ENCODE data around the gene HM13.

HM13 gene

GRCh38 chr20:31590717-31591225, 76.5 kb downstream of the HM13 start:
- no peaks in the 10 kb centered on the region for H3K27me3 ChIP-seq (ENCODE audit: control insufficient read depth, insufficient read depth, low read length)
- H3K79me2 ChIP-seq: no peaks in the 10 kb centered on the region
- no peak overlapping the region for H3K27ac ChIP-seq
- no peaks in the 10 kb centered on the region for H3K4me1 ChIP-seq
- no peak overlapping the region for H3K9ac ChIP-seq
- TF ChIP-seq CTCF (IDR thresholded peaks at IDR 0.05): no peak
- no peak overlapping the region for H3K4me3 ChIP-seq (ENCODE audit: low read depth, low read length)
- no peak overlapping the region for H3K4me2 ChIP-seq (ENCODE audit: low read length)
- H3K36me3 ChIP-seq (ENCODE audit: control insufficient read depth, insufficient read depth, low read length): no peaks in the 10 kb centered on the region
- no peak overlapping the region for H2AFZ ChIP-seq
- H3K9me3 ChIP-seq (ENCODE audit: control insufficient read depth, low read length): no peaks in the 10 kb centered on the region

- no peak overlapping the region for H3K27ac ChIP-seq
Observed at GRCh38 chr20:31593221-31594001, 79.2 kb downstream of the HM13 start.

GRCh38 chr20:31594002-31594557, 79.8 kb downstream of the HM13 start:
- TF ChIP-seq CTCF (IDR thresholded peaks at IDR 0.05): no peak
- H3K36me3 ChIP-seq (ENCODE audit: control insufficient read depth, insufficient read depth, low read length): no peaks in the 10 kb centered on the region
- no peak overlapping the region for H3K27ac ChIP-seq
- no peaks in the 10 kb centered on the region for H3K79me2 ChIP-seq
- H3K27me3 ChIP-seq (ENCODE audit: control insufficient read depth, insufficient read depth, low read length): no peaks in the 10 kb centered on the region
- no peak overlapping the region for H3K4me3 ChIP-seq (ENCODE audit: low read depth, low read length)
- H3K4me2 ChIP-seq (ENCODE audit: low read length): no peak overlapping the region
- no peak overlapping the region for H3K9ac ChIP-seq
- H3K4me1 ChIP-seq: no peaks in the 10 kb centered on the region
- no peaks in the 10 kb centered on the region for H3K9me3 ChIP-seq (ENCODE audit: control insufficient read depth, low read length)
- H2AFZ ChIP-seq: no peak overlapping the region

More at GRCh38 chr20:31593221-31594001, 79.2 kb downstream of the HM13 start:
- Histone ChIP-seq H3K27me3 (ENCODE audit: control insufficient read depth, insufficient read depth, low read length) (no peaks in the 10 kb centered on the region), H3K9ac (no peak overlapping the region), H2AFZ (no peak overlapping the region), H3K79me2 (no peaks in the 10 kb centered on the region), H3K4me2 (ENCODE audit: low read length) (no peak overlapping the region), H3K9me3 (ENCODE audit: control insufficient read depth, low read length) (no peaks in the 10 kb centered on the region), H3K4me1 (no peaks in the 10 kb centered on the region), H3K4me3 (ENCODE audit: low read depth, low read length) (no peak overlapping the region), H3K36me3 (ENCODE audit: control insufficient read depth, insufficient read depth, low read length) (no peaks in the 10 kb centered on the region)
- no peak for TF ChIP-seq CTCF (IDR thresholded peaks at IDR 0.05)

GRCh38 chr20:31594558-31595379, 80.5 kb downstream of the HM13 start:
- Histone ChIP-seq H3K4me2 (ENCODE audit: low read length) (no peak overlapping the region), H3K4me1 (no peaks in the 10 kb centered on the region), H3K4me3 (ENCODE audit: low read depth, low read length) (no peak overlapping the region), H2AFZ (no peak overlapping the region), H3K27ac (peak overlapping the region; percentile 70), H3K27me3 (ENCODE audit: control insufficient read depth, insufficient read depth, low read length) (no peaks in the 10 kb centered on the region), H3K9me3 (ENCODE audit: control insufficient read depth, low read length) (no peaks in the 10 kb centered on the region), H3K36me3 (ENCODE audit: control insufficient read depth, insufficient read depth, low read length) (no peaks in the 10 kb centered on the region), H3K79me2 (no peaks in the 10 kb centered on the region), H3K9ac (no peak overlapping the region)
- TF ChIP-seq CTCF (IDR thresholded peaks at IDR 0.05): no peak
